HG03139 (cell line): ENCODE measurements around the gene BPIFB4.

ENCODE experiments used
- ATAC-seq: cut with Tn5 transposase; IDR thresholded peaks from one replicate; pipeline ENCODE4 v1.9.1; 2021; ENCODE audit not compliant: unreplicated experiment

BPIFB4 gene

DNA sequence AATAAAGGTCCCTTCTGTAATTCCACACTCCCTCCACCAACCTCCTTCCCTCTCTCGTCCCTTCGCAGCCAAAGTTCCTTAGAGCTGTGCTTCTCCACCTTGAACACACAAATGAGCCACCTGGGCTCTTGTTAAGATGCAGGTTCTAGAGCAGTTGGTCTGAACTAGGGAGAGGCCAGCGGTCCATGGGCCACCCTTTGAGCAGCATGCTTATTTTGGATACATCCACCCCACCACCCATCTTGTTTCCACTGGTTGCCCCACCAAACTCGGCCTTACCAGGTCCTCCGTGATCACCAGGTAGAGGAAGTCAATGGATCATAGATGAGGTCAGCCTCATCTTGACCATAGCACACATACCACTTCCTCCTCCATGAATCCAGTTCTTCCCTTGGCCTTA lies 81.2 kb downstream of the BPIFB4 start:
- no peak for ATAC-seq
